HG03354 (cell line): ENCODE results near the gene TBL1X.
"Not testable (repeated sequence)": the region's sequence is repeated elsewhere in the genome, so short reads cannot be mapped to it uniquely, and the experiment has no call there.

Experiments used
- ATAC-seq: cut with Tn5 transposase; IDR thresholded peaks from one replicate; pipeline ENCODE4 v1.9.1; 2021; ENCODE audit warnings: mild to moderate bottlenecking; ENCODE audit not compliant: unreplicated experiment, poor library complexity, severe bottlenecking

Gene TBL1X

DNA sequence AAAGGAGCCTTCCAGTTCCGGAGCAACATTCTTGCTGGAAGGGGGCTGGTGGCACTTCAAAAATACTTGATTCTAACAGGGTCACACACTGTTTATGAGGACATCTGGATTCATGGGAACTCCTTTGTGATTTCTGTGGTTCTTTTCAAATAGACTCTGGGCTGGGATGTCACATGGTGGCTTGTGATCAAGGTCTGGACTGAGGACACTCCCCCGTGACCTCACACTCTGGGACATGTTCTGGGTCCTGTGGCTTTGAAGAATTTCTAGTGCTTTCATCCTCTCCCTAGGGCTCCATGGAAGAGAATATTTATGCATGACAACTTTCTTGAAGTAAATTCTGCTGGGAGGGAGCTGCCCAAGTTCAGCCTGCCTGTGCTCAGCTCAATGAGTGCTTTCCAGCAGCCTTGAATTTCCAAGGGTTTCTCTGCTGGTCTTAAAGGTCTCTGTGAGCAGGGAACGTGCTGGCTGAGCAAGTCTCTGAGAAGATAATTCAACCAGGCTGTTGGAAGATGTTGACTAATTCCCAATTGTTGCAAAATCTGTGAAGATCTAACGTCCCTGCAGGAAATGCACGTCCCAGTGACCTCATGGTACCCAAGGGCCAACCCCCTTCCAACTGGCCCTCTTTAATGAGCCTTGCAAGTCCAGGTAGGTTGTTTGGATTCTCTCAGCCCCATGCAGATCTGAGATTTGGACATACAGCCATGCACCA lies 264.5 kb downstream of the TBL1X start:
- no peak for ATAC-seq

DNA sequence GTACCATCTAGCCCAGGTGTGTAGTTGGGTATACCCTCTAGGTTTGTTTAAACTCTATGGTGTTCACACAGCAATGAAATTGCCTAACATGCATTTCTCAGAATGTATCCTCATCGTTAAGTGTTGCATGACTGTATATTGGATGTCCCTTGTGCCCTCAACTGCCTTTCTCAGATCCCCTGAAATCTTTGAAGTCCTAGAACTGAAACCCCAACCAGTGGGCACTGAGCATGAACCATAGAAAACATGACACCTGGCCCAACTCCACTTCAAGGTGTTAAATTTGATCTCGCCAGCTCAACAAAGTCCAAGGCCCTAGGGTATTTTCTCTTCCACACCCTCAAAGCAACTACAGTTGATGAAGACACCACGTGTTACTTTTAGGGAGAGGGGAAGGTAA lies 265.2 kb downstream of the TBL1X start:
- ATAC-seq = no peak

DNA sequence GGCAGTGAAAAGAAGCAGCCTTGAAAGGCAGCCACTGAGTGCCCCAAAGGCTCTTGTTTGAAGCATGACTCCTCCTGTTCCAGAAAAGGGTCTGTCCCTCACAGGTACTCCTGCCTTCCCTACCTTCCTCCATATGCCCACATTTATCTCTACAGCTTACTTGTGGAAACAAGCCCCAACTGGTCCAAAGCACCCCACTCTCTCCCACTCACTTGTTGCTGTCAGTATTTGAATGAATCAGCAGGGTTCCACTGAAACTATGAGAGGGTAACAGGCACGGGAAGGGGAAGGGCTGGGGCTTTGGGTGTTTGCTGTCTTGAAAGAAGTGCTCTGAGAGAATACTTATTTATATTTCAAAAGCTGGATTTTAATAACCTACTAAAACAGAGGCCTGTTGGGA lies 265.9 kb downstream of the TBL1X start:
- ATAC-seq = no peak

- ATAC-seq = no peak
Observed at GRCh38 chrX:9737363-9737762, 272.5 kb downstream of the TBL1X start.

DNA sequence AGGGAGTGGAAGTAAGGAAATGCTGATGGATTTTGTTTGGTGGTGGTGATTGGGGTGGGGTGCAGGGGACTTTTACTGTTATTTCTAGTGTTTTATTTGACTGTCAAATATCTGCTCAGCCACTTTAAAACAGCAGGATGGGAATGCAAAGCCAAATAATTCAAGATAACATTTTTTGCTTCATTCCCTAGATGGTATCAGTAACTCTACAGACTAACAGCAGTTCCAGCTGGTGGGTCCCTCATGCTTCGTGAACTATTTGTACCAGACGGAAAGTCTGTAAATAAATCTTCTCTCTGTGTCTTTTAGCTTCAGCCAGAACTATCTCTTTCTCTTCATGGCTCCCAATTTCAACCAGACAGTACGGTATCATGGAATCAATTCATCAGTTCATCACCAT lies 273.3 kb downstream of the TBL1X start:
- no peak for ATAC-seq

- ATAC-seq = no peak
Observed at GRCh38 chrX:9739130-9739529, 274.3 kb downstream of the TBL1X start.

DNA sequence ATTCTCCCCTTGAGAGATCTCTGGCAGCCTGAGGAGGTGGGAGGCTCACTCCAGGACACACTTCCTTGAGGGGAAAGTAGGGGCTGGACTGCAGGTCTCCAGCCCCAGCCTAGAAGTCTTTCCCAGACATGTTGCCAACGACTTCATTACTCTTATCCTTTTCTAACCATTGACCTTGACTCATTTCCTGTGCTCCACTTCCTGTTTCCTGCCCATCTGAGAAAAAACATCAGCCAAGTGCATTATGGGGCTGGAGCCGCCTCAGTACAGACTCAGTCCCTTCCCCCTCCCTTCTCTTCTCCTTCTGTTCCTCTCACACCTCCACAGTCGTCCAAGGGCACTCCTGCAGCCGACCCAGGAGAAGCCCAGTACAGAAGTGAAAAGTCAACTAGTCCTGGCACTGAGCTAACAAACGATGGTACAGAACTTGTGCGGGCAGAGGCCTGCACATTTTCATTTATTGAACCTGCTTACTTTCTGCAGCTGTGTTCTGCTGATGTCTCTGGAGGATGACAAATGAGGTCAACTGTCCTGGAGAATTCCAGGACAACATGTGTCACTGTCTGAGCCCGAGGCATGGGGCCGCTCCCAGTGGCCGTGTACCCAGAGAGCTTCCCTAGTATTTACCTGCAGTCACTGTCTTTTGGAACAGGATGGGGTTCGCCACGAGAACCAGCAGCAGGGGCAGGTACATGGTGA lies 280.7 kb downstream of the TBL1X start:
- ATAC-seq = no peak

DNA sequence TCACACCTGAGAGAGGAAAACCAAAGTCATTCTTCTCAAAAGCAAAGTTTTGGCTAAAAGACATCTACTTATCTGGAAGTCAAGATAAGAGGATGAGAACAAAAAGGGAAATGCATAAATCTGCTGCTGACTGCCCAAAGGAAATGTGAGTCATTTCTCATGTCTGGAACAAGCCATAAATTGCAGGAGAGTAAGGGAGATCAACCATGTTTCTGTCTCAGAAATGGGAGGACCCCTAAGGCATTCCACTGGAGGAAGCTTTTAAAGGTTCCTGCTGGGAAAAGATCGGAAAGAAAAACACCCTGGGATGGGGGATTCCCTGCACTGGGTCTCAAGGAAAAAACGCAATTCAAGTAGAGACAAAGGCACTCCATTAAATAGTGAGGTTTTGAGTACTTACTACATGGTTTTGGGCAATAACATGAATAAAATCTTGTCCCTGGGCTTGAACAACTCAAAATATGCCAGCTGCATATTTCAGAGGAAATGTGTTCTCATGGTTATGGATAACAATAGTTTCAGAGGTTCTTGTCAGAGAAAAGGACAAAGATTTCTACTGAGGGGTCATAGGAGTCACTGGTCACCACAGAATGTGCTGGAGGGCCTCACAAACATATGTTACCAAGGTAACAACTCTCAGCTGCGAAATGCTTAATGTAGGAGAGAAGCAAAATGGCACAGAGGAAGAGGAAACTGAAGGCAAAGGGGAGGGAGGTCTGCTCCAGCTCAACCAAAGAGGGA lies 281.5 kb downstream of the TBL1X start:
- no peak for ATAC-seq

DNA sequence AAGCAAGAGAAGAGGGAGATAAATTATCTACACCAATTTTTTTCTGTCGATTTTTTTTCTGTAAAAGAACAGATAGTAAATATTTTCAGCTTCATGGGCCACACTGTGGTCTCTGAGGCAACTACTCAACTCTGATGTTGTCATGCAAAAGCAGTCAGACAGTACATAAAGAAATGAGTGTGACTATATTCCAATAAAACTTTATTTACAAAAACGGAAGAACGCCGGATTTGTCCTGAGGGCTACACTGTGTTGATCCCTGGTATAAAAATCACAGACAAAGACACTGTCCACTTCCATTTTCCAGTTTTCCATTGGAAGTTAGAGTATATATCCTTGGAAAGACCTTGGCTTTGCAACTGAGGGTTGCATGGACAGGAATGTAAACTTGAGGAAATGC lies 282.8 kb downstream of the TBL1X start:
- ATAC-seq = no peak

DNA sequence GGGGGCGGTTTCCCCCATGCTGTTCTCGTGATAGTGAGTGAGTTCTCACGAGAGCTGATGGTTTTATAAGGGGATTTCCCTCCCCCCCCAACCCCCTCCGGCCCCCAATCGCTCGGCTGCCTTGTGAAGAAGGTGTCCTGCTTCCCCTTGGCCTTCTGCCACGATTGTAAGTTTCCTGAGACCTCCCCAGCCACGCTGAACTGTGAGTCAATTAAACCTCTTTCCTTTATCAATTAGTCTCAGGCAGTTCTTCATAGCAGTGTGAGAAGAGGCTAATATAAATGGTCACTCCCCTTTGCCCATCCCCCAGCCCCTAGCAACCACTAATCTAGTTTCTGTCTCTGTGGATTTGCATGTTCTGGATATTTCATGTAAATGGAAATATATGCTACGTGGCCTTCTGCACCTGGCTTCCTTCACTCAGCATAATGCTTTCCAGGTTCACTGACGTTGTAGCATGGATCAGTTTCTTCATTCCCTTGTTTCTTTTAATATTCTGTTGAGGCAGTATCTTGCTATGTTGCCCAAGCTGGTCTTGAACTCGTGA lies 284.4 kb downstream of the TBL1X start:
- no peak for ATAC-seq

GRCh38 chrX:9757366-9757765 lies 292.5 kb downstream of the TBL1X start:
- ATAC-seq = no peak

GRCh38 chrX:9758021-9758638 lies 293.3 kb downstream of the TBL1X start:
- no peak for ATAC-seq

GRCh38 chrX:9759337-9759736 lies 294.5 kb downstream of the TBL1X start:
- no peak for ATAC-seq

GRCh38 chrX:9765072-9765736 lies 300.3 kb downstream of the TBL1X start:
- no peak for ATAC-seq

DNA sequence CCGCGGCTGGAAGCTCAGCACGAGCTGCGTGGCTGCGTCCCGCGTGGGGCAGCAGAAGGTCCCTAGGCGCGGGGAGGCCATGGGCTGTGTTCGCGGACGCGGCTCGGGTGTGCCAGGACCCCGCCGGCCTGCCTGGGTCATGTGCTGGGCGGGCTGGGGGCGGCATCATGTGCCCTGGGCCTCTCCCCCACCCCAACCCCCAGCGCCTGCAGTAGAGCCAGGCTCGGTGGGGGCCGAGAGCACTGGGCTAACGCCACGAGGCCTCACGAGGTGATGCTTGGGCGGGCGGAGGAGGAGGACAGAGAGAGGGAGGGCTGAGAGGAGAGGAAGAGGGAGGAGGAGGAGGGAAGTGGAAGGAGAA lies 300.9 kb downstream of the TBL1X start, which contains the start of gene GPR143:
Gene GPR143, minus strand, starts transcription at position 111 of the 361 bp plus-strand sequence. Its CDS starts 30 bp downstream, at position 81.
- ATAC-seq = no peak

DNA sequence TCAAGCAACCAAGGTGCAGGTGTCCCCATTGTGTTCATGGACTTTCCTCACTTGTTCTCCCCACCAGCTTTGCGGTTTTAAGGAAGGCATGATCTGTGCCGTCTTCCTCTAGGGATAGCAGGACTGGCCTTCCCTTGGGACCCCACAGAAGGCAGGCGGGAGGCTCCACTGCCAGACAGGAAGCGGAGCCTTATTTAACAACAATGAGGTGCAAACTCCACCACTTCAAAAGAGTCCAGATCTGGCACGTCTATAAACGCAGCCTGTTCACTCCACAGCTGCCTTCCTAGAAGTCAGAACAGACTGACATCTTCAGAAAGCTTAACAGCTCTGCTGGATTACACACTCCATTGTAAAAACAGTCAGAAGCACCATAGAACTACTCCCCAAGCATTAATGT lies 302.5 kb downstream of the TBL1X start:
- no peak for ATAC-seq

GRCh38 chrX:9768321-9768839 lies 303.5 kb downstream of the TBL1X start:
- ATAC-seq = not testable (repeated sequence)

GRCh38 chrX:9770319-9770718 lies 305.5 kb downstream of the TBL1X start:
- no peak for ATAC-seq

- ATAC-seq = no peak
Observed at GRCh38 chrX:9772943-9773342, 308.1 kb downstream of the TBL1X start.
